ENCODE measurements around the gene CCDC57. TPM values are rescaled to one million over a fixed set of nuclear protein-coding genes. Genes with fewer than 3 reads are reported as not detected.
"Not testable (repeated sequence)": the region's sequence is repeated elsewhere in the genome, so short reads cannot be mapped to it uniquely, and the experiment has no call there.

CCDC57 gene
- total RNA-seq, 2 experiments from 2014 or later, result 70.2 to 73.9 TPM

DNA sequence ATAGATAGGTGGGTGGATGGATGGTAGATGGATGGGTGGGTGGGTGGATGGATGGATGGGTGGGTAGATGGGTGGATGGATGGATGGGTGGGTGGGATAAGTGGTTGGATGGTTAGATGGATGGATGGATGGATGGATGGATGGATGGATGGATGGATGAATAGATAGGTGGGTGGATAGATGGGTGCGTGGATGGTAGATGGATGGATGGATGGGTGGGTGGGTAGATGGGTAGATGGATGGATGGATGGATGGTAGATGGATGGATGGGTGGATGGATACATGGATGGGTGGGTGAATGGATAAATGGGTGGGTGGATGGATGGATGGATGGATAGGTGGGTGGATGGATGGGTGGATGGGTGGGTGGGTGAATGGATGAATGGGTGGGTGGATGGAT lies 64.6 kb downstream of the CCDC57 start:
- no peaks in the 10 kb centered on the region for H3K27me3 Mint-ChIP-seq
- CTCF ChIA-PET, result no interaction called here

DNA sequence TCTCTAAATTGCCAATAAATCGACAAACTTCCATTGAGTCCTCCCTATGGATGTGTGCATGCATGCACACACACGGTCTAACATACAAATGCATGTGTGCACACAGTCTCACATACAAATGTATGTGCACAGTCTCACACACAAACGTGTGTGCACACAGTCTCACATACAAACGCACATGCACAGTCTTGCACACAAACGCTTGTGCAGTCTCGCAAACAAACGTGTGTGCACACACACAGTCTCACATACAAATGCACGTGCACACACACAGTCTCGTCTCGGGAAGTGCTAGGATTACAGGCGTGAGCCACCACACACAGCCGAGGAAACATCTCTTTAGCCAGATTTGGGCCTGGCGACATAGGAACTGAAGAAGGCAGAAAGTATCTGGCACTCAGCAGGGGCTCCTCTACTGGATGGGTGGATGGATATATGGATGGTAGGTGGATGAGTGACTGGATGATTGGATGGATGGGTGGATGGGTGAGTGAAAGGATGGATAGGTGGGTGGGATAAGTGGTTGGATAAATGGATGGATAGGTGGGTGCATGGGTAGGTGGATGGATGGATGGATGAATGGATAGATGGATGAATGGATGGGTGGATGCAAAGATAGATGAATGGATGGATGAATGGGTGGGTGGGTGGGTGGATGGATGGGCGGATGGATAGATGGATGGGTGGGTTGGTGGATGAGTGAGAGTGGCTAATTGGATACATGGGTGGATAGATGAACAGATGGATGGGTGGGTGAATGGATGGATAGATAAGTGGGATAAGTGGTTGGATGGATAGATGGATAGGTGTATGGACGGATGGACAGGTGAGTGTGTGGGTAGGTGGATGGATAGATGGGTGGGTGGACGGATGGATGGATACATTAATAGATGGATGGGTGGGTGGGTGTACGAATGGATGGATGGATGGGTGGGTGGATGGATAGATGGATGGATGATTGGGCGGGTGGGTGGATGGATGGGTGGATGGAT lies 65.7 kb downstream of the CCDC57 start:
- H3K9me3 Mint-ChIP-seq (ENCODE audit: low read depth), result no peaks in the 10 kb centered on the region
- H3K27ac Mint-ChIP-seq, result no peak overlapping the region
- H3K4me1 Mint-ChIP-seq, result no peaks in the 10 kb centered on the region
- no peaks in the 10 kb centered on the region for H3K27me3 Mint-ChIP-seq
- CTCF ChIA-PET, result interaction anchor here (1.4 kb wide), 1 partner anchor 115 kb away, joined by 5 read pairs; the partner anchor contains the start of gene RAC3
- no peak for DNase-seq
- H3K4me3 Mint-ChIP-seq, result no peak overlapping the region
- peaks cover 7% of the 10 kb centered on the region for H3K36me3 Mint-ChIP-seq
- no peak for ATAC-seq

More for the DNA sequence above, 64.6 kb downstream of the CCDC57 start:
- ATAC-seq, result no peak
- Mint-ChIP-seq H3K36me3 (peaks cover 7% of the 10 kb centered on the region), H3K4me3 (no peak overlapping the region), H3K4me1 (no peaks in the 10 kb centered on the region), H3K27ac (no peak overlapping the region), H3K9me3 (ENCODE audit: low read depth) (no peaks in the 10 kb centered on the region)
- DNase-seq, result no peak

DNA sequence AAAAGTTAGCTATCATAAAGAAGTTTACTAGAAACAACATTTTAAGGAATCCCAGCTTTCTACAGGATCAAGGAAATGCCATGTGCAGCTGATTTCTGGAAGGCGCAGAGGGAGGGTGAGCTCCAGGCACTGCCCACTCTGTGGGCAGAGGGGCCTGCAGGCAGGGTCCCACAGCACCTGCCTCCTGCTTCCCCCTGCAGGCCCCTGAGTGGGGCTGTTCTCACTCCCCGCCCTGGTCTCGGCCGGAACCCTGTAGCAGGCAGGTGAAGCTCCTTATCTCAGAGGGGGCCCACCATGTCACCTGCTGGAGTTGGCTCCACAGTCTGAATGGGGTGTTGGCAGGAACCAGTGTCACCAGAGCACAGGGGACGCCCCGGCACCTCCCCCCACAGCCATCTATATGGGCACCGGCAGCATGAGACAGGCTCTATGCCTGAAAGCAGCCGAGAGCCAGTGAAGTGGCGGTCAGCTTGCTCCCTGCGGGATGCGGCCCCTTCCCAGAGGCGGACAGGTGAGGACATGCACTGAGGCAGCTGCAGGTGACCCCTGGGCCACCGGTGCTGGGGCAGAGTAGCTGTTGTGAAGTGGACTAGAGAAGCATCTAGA lies 67.0 kb downstream of the CCDC57 start:
- DNase-seq, result no peak
- H3K4me3 Mint-ChIP-seq, result no peak overlapping the region
- no peak overlapping the region for H3K27ac Mint-ChIP-seq
- peaks cover 7% of the 10 kb centered on the region for H3K36me3 Mint-ChIP-seq
- H3K4me1 Mint-ChIP-seq, result no peaks in the 10 kb centered on the region
- no peaks in the 10 kb centered on the region for H3K9me3 Mint-ChIP-seq (ENCODE audit: low read depth)
- no peaks in the 10 kb centered on the region for H3K27me3 Mint-ChIP-seq
- CTCF ChIA-PET, result interaction anchor here (0.9 to 1.4 kb wide), 2 partner anchors 114 to 186 kb away, joined by 3 to 5 read pairs; partner anchors contain the start of gene RAC3
- ATAC-seq, result no peak

DNA sequence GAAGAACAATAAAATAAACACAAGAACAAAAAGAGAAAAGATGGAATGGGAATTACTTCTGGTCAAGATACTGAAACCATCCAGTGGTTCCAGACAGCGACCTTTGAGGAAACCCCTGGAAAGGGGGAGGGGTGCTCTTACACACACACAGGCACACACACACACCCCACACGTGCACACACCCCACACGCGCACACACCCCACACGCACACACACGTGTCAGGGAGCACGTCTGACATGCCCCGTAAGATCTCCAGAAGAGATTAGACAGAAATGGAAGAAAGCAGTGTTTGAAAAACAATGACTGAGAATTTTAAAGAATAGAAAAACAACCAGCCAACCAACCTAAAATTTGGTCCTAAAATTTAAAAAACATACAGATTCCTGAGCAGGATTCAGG lies 69.3 kb downstream of the CCDC57 start:
- CTCF ChIA-PET, result interaction anchor here (1.6 kb wide), 1 partner anchor 45 kb away, joined by 5 read pairs; no protein-coding TSS in a partner anchor
- DNase-seq, result no peak
- no peaks in the 10 kb centered on the region for H3K27me3 Mint-ChIP-seq

DNA sequence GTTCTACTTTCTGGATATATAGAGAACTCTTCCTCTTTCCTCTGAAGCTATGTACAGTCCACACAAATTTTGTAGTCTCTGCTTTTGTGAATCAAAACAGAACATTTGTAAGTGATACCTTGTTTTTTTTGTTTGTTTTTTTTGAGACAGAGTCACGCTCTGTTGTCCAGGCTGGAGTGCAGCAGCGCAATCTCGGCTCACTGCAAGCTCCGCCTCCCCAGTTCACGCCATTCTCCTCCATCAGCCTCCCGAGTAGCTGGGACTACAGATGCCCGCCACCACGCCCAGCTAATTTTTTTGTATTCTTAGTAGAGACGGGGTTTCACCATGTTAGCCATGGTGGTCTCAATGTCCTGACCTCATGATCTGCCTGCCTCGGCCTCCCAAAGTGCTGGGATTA lies 72.7 kb downstream of the CCDC57 start:
- not testable (repeated sequence) for H3K4me1 Mint-ChIP-seq; H3K4me3 Mint-ChIP-seq; ATAC-seq; H3K27me3 Mint-ChIP-seq; H3K27ac Mint-ChIP-seq; H3K9me3 Mint-ChIP-seq (ENCODE audit: low read depth); H3K36me3 Mint-ChIP-seq; DNase-seq
- CTCF ChIA-PET, result interaction anchor here (1.0 kb wide), 1 partner anchor 109 kb away, joined by 3 read pairs; no protein-coding TSS in a partner anchor

More for the DNA sequence above, 69.3 kb downstream of the CCDC57 start:
- Mint-ChIP-seq H3K4me1 (no peaks in the 10 kb centered on the region), H3K4me3 (no peak overlapping the region), H3K36me3 (peaks cover 7% of the 10 kb centered on the region), H3K27ac (no peak overlapping the region), H3K9me3 (ENCODE audit: low read depth) (no peaks in the 10 kb centered on the region)
- ATAC-seq, result no peak

DNA sequence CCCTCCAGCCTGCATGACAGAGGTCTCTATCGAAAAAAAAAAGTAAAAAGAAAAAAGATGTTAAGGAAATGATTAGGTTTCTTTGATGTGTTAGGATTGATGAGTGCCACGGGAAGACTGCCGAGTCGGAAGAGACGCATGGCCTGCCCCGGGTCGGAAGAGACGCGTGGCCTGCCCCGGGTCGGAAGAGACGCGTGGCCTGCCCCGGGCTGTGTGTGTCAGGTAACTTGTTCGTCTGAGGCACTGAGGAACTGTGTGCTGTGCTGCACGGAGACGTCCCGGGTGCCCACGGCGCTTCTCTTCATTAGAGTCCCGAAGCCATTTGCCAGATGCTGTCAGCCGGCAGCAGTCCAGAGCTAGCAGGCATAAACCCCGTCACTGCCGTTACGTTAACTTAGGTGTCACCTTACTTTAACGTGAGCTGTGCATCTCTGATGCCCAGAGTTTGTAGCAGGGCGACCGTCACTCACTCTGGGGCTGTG lies 74.1 kb downstream of the CCDC57 start:
- CTCF ChIA-PET, result no interaction called here

DNA sequence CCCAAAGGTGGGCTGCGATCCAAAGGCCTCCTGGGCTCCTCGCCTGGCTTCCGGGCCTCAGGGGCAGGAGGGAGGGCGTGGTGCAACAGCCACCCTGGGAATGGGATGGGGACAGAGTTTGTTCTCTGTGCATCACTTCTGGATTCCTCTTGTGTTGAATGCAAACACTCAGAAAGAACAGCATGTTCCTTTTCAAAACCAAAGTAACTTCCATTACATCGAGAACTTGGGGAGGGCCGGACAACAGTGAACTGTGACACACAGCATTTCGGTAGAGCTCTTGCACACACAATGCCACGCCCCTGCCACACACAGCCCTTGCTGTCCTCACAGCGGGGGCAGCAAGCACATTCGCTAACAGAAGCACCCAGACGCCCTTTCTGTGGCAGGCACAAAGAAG lies 78.5 kb downstream of the CCDC57 start:
- H3K4me3 Mint-ChIP-seq, result no peak overlapping the region
- DNase-seq, result no peak
- no peaks in the 10 kb centered on the region for H3K27me3 Mint-ChIP-seq
- ATAC-seq, result no peak
- no peaks in the 10 kb centered on the region for H3K9me3 Mint-ChIP-seq (ENCODE audit: low read depth)
- H3K36me3 Mint-ChIP-seq, result no peaks in the 10 kb centered on the region
- CTCF ChIA-PET, result no interaction called here
- no peaks in the 10 kb centered on the region for H3K4me1 Mint-ChIP-seq
- no peak overlapping the region for H3K27ac Mint-ChIP-seq

More for the DNA sequence above, 74.1 kb downstream of the CCDC57 start:
- no peaks in the 10 kb centered on the region for H3K9me3 Mint-ChIP-seq (ENCODE audit: low read depth)
- ATAC-seq, result no peak
- no peaks in the 10 kb centered on the region for H3K36me3 Mint-ChIP-seq
- H3K4me3 Mint-ChIP-seq, result no peak overlapping the region
- no peaks in the 10 kb centered on the region for H3K27me3 Mint-ChIP-seq
- no peak for DNase-seq
- no peaks in the 10 kb centered on the region for H3K4me1 Mint-ChIP-seq
- no peak overlapping the region for H3K27ac Mint-ChIP-seq

DNA sequence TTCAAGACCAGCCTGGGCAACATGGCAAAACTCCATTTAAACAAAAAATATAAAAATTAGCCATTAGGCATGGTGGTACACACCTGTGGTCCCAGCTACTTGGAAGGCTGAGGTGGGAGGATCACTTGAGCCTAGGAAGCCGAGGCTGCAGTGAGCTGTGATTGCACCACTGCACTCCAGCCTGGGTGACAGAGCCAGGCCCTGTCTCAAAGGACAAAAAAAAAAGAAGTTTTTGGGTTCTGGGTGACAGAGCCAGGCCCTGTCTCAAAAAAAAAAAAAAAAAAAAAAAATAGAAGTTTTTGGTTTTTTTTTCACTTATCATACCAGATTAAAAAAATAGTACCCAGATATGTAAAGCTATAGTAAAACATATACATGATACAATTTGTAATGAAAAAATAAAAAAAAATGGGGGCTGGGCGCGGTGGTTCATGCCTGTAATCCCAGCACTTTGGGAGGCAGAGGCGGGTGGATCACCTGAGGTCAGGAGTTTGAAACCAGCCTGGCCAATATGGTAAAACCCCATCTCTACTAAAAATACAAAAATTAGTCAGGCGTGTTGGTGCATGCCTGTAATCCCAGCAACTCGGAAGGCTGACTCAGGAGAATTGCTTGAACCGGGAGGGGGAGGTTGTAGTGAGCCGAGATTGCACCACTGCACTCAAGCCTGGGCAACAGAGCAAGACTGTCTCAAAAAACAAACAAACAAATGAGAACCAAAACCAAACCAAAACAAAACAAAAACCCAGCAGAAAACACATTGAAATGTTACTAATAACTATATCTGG lies 79.3 kb downstream of the CCDC57 start:
- ATAC-seq; DNase-seq; H3K27ac Mint-ChIP-seq; H3K27me3 Mint-ChIP-seq; H3K4me1 Mint-ChIP-seq; H3K9me3 Mint-ChIP-seq (ENCODE audit: low read depth); H3K4me3 Mint-ChIP-seq; H3K36me3 Mint-ChIP-seq: not testable (repeated sequence)
- CTCF ChIA-PET, result interaction anchor here (1.0 kb wide), 1 partner anchor 96 kb away, joined by 3 read pairs; the partner anchor contains the start of gene DCXR

DNA sequence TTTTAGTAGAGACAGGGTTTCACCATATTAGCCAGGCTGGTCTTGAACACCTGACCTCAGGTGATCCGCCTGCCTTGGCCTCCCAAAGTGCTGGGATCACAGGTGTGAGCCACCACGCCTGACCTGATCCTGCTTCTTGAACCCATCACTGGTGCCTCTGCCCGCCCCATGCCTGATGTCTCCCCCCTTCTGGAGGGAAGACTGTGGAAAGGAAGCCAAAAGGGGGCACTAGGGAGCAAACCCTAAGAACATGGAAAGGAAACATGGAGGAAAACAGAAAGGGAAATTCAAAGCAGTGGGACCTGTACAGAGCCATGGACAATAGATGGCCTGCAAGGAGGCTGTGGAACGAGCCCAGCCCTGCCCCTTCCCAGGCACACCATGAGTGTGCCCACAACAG lies 83.5 kb downstream of the CCDC57 start:
- H3K36me3 Mint-ChIP-seq, result peaks cover 1% of the 10 kb centered on the region
- CTCF ChIA-PET, result no interaction called here
- H3K4me1 Mint-ChIP-seq, result peaks cover 28% of the 10 kb centered on the region
- no peak for DNase-seq
- H3K9me3 Mint-ChIP-seq (ENCODE audit: low read depth), result no peaks in the 10 kb centered on the region
- ATAC-seq, result no peak
- no peak overlapping the region for H3K27ac Mint-ChIP-seq
- no peaks in the 10 kb centered on the region for H3K27me3 Mint-ChIP-seq
- no peak overlapping the region for H3K4me3 Mint-ChIP-seq

DNA sequence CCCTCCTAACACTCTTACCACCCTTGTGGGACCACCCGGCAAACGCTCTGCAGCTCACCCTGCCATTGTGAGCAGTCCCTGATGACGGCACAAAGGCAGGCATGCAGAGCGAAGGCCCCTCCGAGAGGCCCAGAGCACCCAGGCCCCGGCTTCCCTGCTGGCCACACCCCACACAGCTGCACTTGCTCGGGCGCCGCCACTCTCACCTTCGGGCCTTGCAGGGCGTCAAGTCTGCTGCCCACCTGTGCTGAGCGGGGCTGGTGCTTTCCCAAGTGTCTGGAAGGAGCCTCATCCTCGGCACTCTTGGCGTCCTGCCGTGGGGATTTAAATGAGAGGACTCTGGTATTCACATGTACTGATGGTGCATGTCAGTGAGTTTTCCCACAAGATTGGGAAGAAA lies 84.4 kb downstream of the CCDC57 start:
- Mint-ChIP-seq H3K9me3 (ENCODE audit: low read depth) (no peaks in the 10 kb centered on the region), H3K4me1 (peaks cover 28% of the 10 kb centered on the region), H3K4me3 (no peak overlapping the region), H3K27me3 (no peaks in the 10 kb centered on the region), H3K27ac (no peak overlapping the region), H3K36me3 (peaks cover 1% of the 10 kb centered on the region)
- ATAC-seq (no peak), DNase-seq (no peak)
- CTCF ChIA-PET, result interaction anchor here (0.9 kb wide), 1 partner anchor 23 kb away, joined by 3 read pairs; no protein-coding TSS in a partner anchor

DNA sequence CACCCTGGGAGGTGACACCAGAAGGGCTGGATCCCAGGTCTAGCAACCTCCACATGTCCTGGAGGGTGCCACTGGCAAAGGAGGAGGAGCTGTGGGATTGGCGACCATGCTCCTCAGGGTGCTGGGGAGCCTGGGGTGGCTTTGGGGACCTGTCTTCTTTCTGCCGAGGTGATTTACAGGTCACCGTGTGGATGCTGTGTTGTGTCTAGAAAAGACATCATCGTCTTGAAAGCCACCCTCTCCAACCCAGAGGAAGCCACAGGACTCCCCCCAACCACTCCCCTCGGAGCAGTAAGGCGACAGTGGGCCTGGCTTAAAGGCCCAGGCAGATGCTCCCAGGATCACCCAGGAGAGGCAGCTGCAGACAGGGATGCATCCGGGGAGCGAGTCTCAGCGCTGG lies 84.9 kb downstream of the CCDC57 start:
- ATAC-seq, result no peak

DNA sequence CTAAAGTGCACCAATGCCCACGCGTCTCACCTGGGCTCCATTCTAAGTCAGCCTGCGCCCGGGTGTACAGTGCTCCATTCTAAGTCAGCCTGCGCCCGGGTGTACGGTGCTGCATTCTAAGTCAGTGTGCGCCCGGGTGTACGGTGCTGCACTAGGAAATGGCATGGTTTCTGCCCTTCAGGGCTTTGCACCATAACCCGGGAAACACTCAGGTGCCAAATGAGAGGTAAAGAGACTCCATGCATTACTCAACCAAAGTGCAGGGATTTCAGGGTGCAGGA lies 85.4 kb downstream of the CCDC57 start:
- DNase-seq (no peak), ATAC-seq (peak; percentile 21)
- H3K4me3 Mint-ChIP-seq, result no peak overlapping the region
- H3K9me3 Mint-ChIP-seq (ENCODE audit: low read depth), result no peaks in the 10 kb centered on the region
- peaks cover 1% of the 10 kb centered on the region for H3K36me3 Mint-ChIP-seq
- H3K27ac Mint-ChIP-seq, result peak overlapping the region; percentile 85
- peaks cover 28% of the 10 kb centered on the region for H3K4me1 Mint-ChIP-seq
- H3K27me3 Mint-ChIP-seq, result no peaks in the 10 kb centered on the region
- CTCF ChIA-PET, result interaction anchor here (0.8 to 2.3 kb wide), 8 partner anchors 9 to 168 kb away, joined by 3 to 14 read pairs (median 5); partner anchors contain the start of gene DCXR

More for the DNA sequence above, 84.9 kb downstream of the CCDC57 start:
- peaks cover 28% of the 10 kb centered on the region for H3K4me1 Mint-ChIP-seq
- H3K27ac Mint-ChIP-seq, result peak overlapping the region; percentile 38
- CTCF ChIA-PET, result interaction anchor here (0.9 to 1.5 kb wide), 3 partner anchors 9 to 98 kb away, joined by 3 to 8 read pairs (median 8); no protein-coding TSS in a partner anchor
- peaks cover 1% of the 10 kb centered on the region for H3K36me3 Mint-ChIP-seq
- no peak overlapping the region for H3K4me3 Mint-ChIP-seq
- no peaks in the 10 kb centered on the region for H3K9me3 Mint-ChIP-seq (ENCODE audit: low read depth)
- no peaks in the 10 kb centered on the region for H3K27me3 Mint-ChIP-seq
- DNase-seq, result no peak

All from activated CD8-positive, alpha-beta memory T cell treated with anti-CD3 and anti-CD28 coated beads, Interleukin-2, amount 10 ng/mL, durations not matched to agents 7 days and 5 days (primary cell).